Measurements from ENCODE around the gene BTG1. TPM values are rescaled to one million over a fixed set of nuclear protein-coding genes. Genes with fewer than 3 reads are reported as not detected.
"Not testable (repeated sequence)": the region's sequence is repeated elsewhere in the genome, so short reads cannot be mapped to it uniquely, and the experiment has no call there.

Gene BTG1
- total and polyA plus RNA-seq, 2 of the 4 experiments (the other 2 are of a cell fraction), result 3.8 to 33.5 TPM

- Histone ChIP-seq H2BK20ac (ENCODE audit: low read depth, low read length) (peak overlapping the region; percentile 96), H3K4me1 (ENCODE audit: control insufficient read depth, insufficient read depth, low read length) (peaks cover 19% of the 10 kb centered on the region), H2AK9ac (replicated peaks; ENCODE audit: low read depth, low read length, poor library complexity) (peak overlapping the region; percentile 46), H3K79me1 (ENCODE audit: low read depth in 1 of 2, low read length in 2 of 2) (peaks cover 0 to 43% of the 10 kb centered on the region in 2 experiments; a peak in 2 of 4 replicates), H3K27ac (ENCODE audit: insufficient read depth, low read length) (peak overlapping the region; percentile 97), H3K4me2 (ENCODE audit: low read depth, low read length) (peak overlapping the region; percentile 77), H2AFZ (replicated peaks; ENCODE audit: low read length, poor library complexity) (no peak overlapping the region), H3K18ac (ENCODE audit: low read depth, low read length) (peak overlapping the region; percentile 99), H4K20me1 (ENCODE audit: insufficient read depth, low read length) (no peaks in the 10 kb centered on the region), H3K9me3 (ENCODE audit: control insufficient read depth, insufficient read depth, low read length) (no peaks in the 10 kb centered on the region), H2BK5ac (ENCODE audit: low read depth, low read length, poor library complexity, severe bottlenecking) (peak overlapping the region; percentile 98), H4K91ac (ENCODE audit: insufficient read depth, low read depth, low read length) (peak overlapping the region; percentile 92), H3K4me3 (ENCODE audit: insufficient read depth, low read depth, low read length) (no peak overlapping the region), H4K8ac (ENCODE audit: low read depth in 2 of 2, low read length in 2 of 2) (peak overlapping the region; percentile 78 to 88), H3K9ac (ENCODE audit: low read depth, low read length) (peak overlapping the region; percentile 6; the same call in 1 of the 2 replicates), H2BK15ac (ENCODE audit: low read depth, low read length) (peak overlapping the region; percentile 92), H3K36me3 (ENCODE audit: control insufficient read depth, insufficient read depth, low read length) (peaks cover 3% of the 10 kb centered on the region; the same call in 1 of the 2 replicates), H3K4ac (ENCODE audit: low read depth, low read length) (peak overlapping the region; percentile 96), H3K9me1 (ENCODE audit: insufficient read depth, low read length) (peaks cover 11% of the 10 kb centered on the region), H2BK120ac (ENCODE audit: low read depth, low read length) (peak overlapping the region; percentile 96), H3K14ac (replicated peaks; ENCODE audit: low read depth, low read length) (peak overlapping the region; percentile 97), H3K56ac (ENCODE audit: extremely low read depth, insufficient read depth, low read length) (peak overlapping the region; percentile 73), H2AK5ac (ENCODE audit: low read depth, low read length) (peak overlapping the region; percentile 94), H3K27me3 (ENCODE audit: control insufficient read depth, insufficient read depth, low read length) (no peaks in the 10 kb centered on the region), H3K23ac (ENCODE audit: low read depth, low read length) (peak overlapping the region; percentile 87), H4K5ac (ENCODE audit: low read depth, low read length) (peak overlapping the region; percentile 100)
- ChIA-PET POLR2A (ENCODE audit: unreplicated experiment) (interaction anchor here (1.5 kb wide), 1 partner anchor 325 kb away, joined by 5 read pairs; no protein-coding TSS in a partner anchor), CTCF (interaction anchor here (0.6 to 1.1 kb wide), 3 partner anchors 10 to 325 kb away, joined by 3 to 4 read pairs (median 3); partner anchors contain the start of gene BTG1)
- in situ Hi-C loops (cut with MboI; ENCODE audit: low sequenced_read_pairs), result loop anchor here (5.0 kb wide), 1 partner anchor 324 kb away; no protein-coding TSS in a partner anchor
- no peak for ATAC-seq (ENCODE audit: low read depth)
- BruUV-seq (replicated peaks), result no TSS peak
- DNase-seq, result no peak
- 74% methylated on average over 5 of the region's 8 CpGs; no CpG with 5 or more reads in 1 of the 2 experiments for WGBS, 2 experiments (ENCODE audit: extremely low coverage in 2 of 2, insufficient read length in 1 of 2)
- intact Hi-C loops (cut with micrococcal nuclease), result no loop called here
- dilution Hi-C loops (cut with HindIII; ENCODE audit: low sequenced_read_pairs, unreplicated experiment), result no loop called here
- TF ChIP-seq CEBPB (IDR thresholded peaks at IDR 0.05; ENCODE audit: low read depth, low read length) (no peak), MAFK (IDR thresholded peaks at IDR 0.05; ENCODE audit: low read depth, low read length) (no peak), NFE2L2 (IDR thresholded peaks at IDR 0.05; ENCODE audit: low read depth, low read length) (no peak), CHD1 (IDR thresholded peaks at IDR 0.05; ENCODE audit: low read depth, low read length) (no peak), MAZ (IDR thresholded peaks at IDR 0.05; ENCODE audit: borderline replicate concordance, low read depth, low read length) (no peak), POLR2A (IDR thresholded peaks at IDR 0.05; ENCODE audit: low read depth, low read length) (no peak; the same call in 1 of the 2 replicates)
Observed at GRCh38 chr12:92136026-92136730, 9.5 kb downstream of the BTG1 start.

- H3K27me3 ChIP-seq (ENCODE audit: control insufficient read depth, insufficient read depth, low read length); H3K9ac ChIP-seq (ENCODE audit: low read depth, low read length); H2BK15ac ChIP-seq (ENCODE audit: low read depth, low read length); H3K4me3 ChIP-seq (ENCODE audit: insufficient read depth, low read depth, low read length); POLR2A ChIA-PET (ENCODE audit: unreplicated experiment); DNase-seq; H3K36me3 ChIP-seq (ENCODE audit: control insufficient read depth, insufficient read depth, low read length); H2AK9ac ChIP-seq (replicated peaks; ENCODE audit: low read depth, low read length, poor library complexity); H2BK120ac ChIP-seq (ENCODE audit: low read depth, low read length); CTCF ChIA-PET; H3K9me3 ChIP-seq (ENCODE audit: control insufficient read depth, insufficient read depth, low read length); H3K4me2 ChIP-seq (ENCODE audit: low read depth, low read length); H4K20me1 ChIP-seq (ENCODE audit: insufficient read depth, low read length); intact Hi-C loops (cut with micrococcal nuclease); H4K91ac ChIP-seq (ENCODE audit: insufficient read depth, low read depth, low read length); dilution Hi-C loops (cut with HindIII; ENCODE audit: low sequenced_read_pairs, unreplicated experiment); H3K56ac ChIP-seq (ENCODE audit: extremely low read depth, insufficient read depth, low read length); H4K5ac ChIP-seq (ENCODE audit: low read depth, low read length); H3K23ac ChIP-seq (ENCODE audit: low read depth, low read length); H2BK20ac ChIP-seq (ENCODE audit: low read depth, low read length); BruUV-seq (replicated peaks); H2AFZ ChIP-seq (replicated peaks; ENCODE audit: low read length, poor library complexity); ATAC-seq (ENCODE audit: low read depth): not testable (repeated sequence)
- no CpG with 5 or more reads among the region's 8 CpGs for WGBS, 2 experiments (ENCODE audit: extremely low coverage in 2 of 2, insufficient read length in 1 of 2)
- Histone ChIP-seq H2BK5ac (ENCODE audit: low read depth, low read length, poor library complexity, severe bottlenecking) (peak overlapping the region; percentile 98), H3K4me1 (ENCODE audit: control insufficient read depth, insufficient read depth, low read length) (peaks cover 19% of the 10 kb centered on the region), H3K4ac (ENCODE audit: low read depth, low read length) (peak overlapping the region; percentile 96; the same call in 1 of the 2 replicates), H3K79me1 (ENCODE audit: low read depth in 1 of 2, low read length in 2 of 2) (peaks cover 0 to 49% of the 10 kb centered on the region in 2 experiments; a peak in 3 of 4 replicates), H3K14ac (replicated peaks; ENCODE audit: low read depth, low read length) (0 out of 2 replicates have a peak overlapping the region, but pooled peaks have one; percentile 18), H2AK5ac (ENCODE audit: low read depth, low read length) (peak overlapping the region; percentile 50; the same call in 1 of the 2 replicates), H3K9me1 (ENCODE audit: insufficient read depth, low read length) (peaks cover 11% of the 10 kb centered on the region), H3K27ac (ENCODE audit: insufficient read depth, low read length) (peak overlapping the region; percentile 54), H4K8ac (ENCODE audit: low read depth in 2 of 2, low read length in 2 of 2) (peak overlapping the region in 1 of 2 experiments; percentile 88; a peak in 1 of 4 replicates), H3K18ac (ENCODE audit: low read depth, low read length) (peak overlapping the region; percentile 37)
- in situ Hi-C loops (cut with MboI; ENCODE audit: low sequenced_read_pairs), result loop anchor here (5.0 kb wide), 1 partner anchor 323 kb away; no protein-coding TSS in a partner anchor
Observed at GRCh38 chr12:92135541-92135940, 10.1 kb downstream of the BTG1 start.
